K562 (cell line): ENCODE results near the gene SLC8A2.

Experiments
- CTCF ChIP-seq, 3 experiments: IDR thresholded peaks in 2 of 3; conservative IDR thresholded peaks in 1 of 3; 2 replicates each; pipeline ENCODE4 v1.5.1; 2011 to 2012; ENCODE audit warnings: low read length in 3 of 3, mild to moderate bottlenecking in 3 of 3, control low read depth in 2 of 3, improper control_type of control experiment in 1 of 3, inconsistent platforms in 1 of 3, low read depth in 1 of 3, mixed read lengths in 1 of 3, moderate library complexity in 1 of 3; ENCODE audit not compliant: insufficient read depth in 2 of 3
- FOS ChIP-seq: IDR thresholded peaks from 3 replicates; pipeline ENCODE4 v1.6.1; 2011; ENCODE audit not compliant: insufficient read length; ENCODE audit errors: extremely low read depth
- MCM5 ChIP-seq: fragments of 450-650 bp; IDR thresholded peaks from 2 replicates; pipeline ENCODE4 v1.6.1; 2016; ENCODE audit warnings: low read depth
- PCBP2 ChIP-seq: fragments of 200-400 bp; formaldehyde crosslinking; IDR thresholded peaks from 2 replicates; pipeline ENCODE4 v1.6.1; 2018; ENCODE audit warnings: low read length, low read depth, mild to moderate bottlenecking, moderate library complexity; ENCODE audit not compliant: poor library complexity, severe bottlenecking
- TAF1 ChIP-seq: IDR thresholded peaks from 2 replicates; pipeline ENCODE4 v1.6.1; 2011; ENCODE audit warnings: mild to moderate bottlenecking, low read length, moderate library complexity; ENCODE audit not compliant: insufficient read depth, control insufficient read depth, severe bottlenecking; ENCODE audit errors: extremely low read depth
- ZNF699 ChIP-seq: fragments of 250-450 bp; sonication (Bioruptor Pico); IDR thresholded peaks from 2 replicates; pipeline ENCODE4 v1.8.0; 2021; ENCODE audit warnings: mild to moderate bottlenecking, moderate library complexity; ENCODE audit not compliant: insufficient replicate concordance
- ZSCAN32 ChIP-seq: fragments of 450-650 bp; formaldehyde crosslinking; IDR thresholded peaks from 2 replicates; pipeline ENCODE4 v1.4.0; 2020; ENCODE audit warnings: mild to moderate bottlenecking, moderate library complexity

GRCh38 chr19:47506459-47506858 lies 34.8 kb upstream of the SLC8A2 start:
- TF ChIP-seq MCM5 (no peak), TAF1 (no peak), CTCF (IDR thresholded peaks at IDR 0.05 in 2 of 3, conservative IDR thresholded peaks at IDR 0.05 in 1 of 3; ENCODE audit: insufficient read depth in 2 of 3, low read depth in 1 of 3, low read length in 3 of 3) (no peak), ZNF699 (no peak), ZSCAN32 (CRISPR knock-in tag) (no peak), FOS (no peak), PCBP2 (no peak)
